HFF-Myc (cell line): ENCODE results near the gene HDAC5.

Source experiments
- DNase-seq: peaks from one replicate; pipeline ENCODE4 v3.0.0-alpha.2; 2011; ENCODE audit warnings: low read depth; ENCODE audit errors: extremely low read depth
- H3K4me3 ChIP-seq: replicated peaks from 2 replicates; pipeline ENCODE4 v1.5.1; 2011; ENCODE audit warnings: low read depth, mild to moderate bottlenecking, control low read depth, low read length
- CTCF ChIP-seq: IDR thresholded peaks from 2 replicates; pipeline ENCODE4 v1.5.1; 2012; ENCODE audit warnings: mild to moderate bottlenecking, low read depth, low read length, control low read depth; ENCODE audit errors: missing control alignments

HDAC5 gene

GRCh38 chr17:44119798-44120197, 3.6 kb downstream of the HDAC5 start:
- H3K4me3 ChIP-seq = no peak overlapping the region
- no peak for DNase-seq
- no peak for TF ChIP-seq CTCF

- no peak for TF ChIP-seq CTCF
- DNase-seq = no peak
- H3K4me3 ChIP-seq = no peak overlapping the region
These were observed 4.4 kb downstream of the HDAC5 start for GRCh38 chr17:44119062-44119461.

- no peak overlapping the region for H3K4me3 ChIP-seq
- TF ChIP-seq CTCF = no peak
- no peak for DNase-seq
These were observed 4.9 kb downstream of the HDAC5 start for GRCh38 chr17:44118427-44119050.

GRCh38 chr17:44117351-44117750, 6.1 kb downstream of the HDAC5 start:
- DNase-seq = no peak
- no peak overlapping the region for H3K4me3 ChIP-seq
- no peak for TF ChIP-seq CTCF

GRCh38 chr17:44115585-44116415, 7.6 kb downstream of the HDAC5 start:
- no peak for DNase-seq
- TF ChIP-seq CTCF = peak; percentile 89
- no peak overlapping the region for H3K4me3 ChIP-seq

GRCh38 chr17:44113868-44114840, 9.3 kb downstream of the HDAC5 start:
- H3K4me3 ChIP-seq = no peak overlapping the region
- no peak for TF ChIP-seq CTCF
- no peak for DNase-seq
